ENCODE results near the gene HMGN2.
A peak's percentile ranks its signal among the peaks of the same experiment; 100 is the strongest.

Gene HMGN2

GRCh38 chr1:26472320-26472900 lies at the start of gene HMGN2:
HMGN2 (plus strand) TSS chr1:26472440; CDS start chr1:26472613, 173 bp downstream.
- peak; percentile 76 for DNase-seq (ENCODE audit: low read depth)

- DNase-seq (ENCODE audit: low read depth): no peak
These were observed 42.5 kb upstream of the HMGN2 start for GRCh38 chr1:26429721-26430120.

- peak; percentile 98 for DNase-seq (ENCODE audit: low read depth)
These were observed 40.1 kb upstream of the HMGN2 start, which contains the start of gene DHDDS for GRCh38 chr1:26431979-26432695. DHDDS (plus strand) TSS chr1:26432321; CDS start chr1:26432946, 625 bp downstream.

- no peak for DNase-seq (ENCODE audit: low read depth)
These were observed 39.4 kb upstream of the HMGN2 start for GRCh38 chr1:26432793-26433192.

- no peak for DNase-seq (ENCODE audit: low read depth)
These were observed 38.0 kb upstream of the HMGN2 start for GRCh38 chr1:26434161-26434752.

- DNase-seq (ENCODE audit: low read depth): no peak
These were observed 34.2 kb upstream of the HMGN2 start for GRCh38 chr1:26438041-26438440.

- no peak for DNase-seq (ENCODE audit: low read depth)
These were observed 32.0 kb upstream of the HMGN2 start for GRCh38 chr1:26440259-26440658.

- no peak for DNase-seq (ENCODE audit: low read depth)
These were observed 22.4 kb upstream of the HMGN2 start for GRCh38 chr1:26449868-26450267.

- DNase-seq (ENCODE audit: low read depth): no peak
These were observed 21.3 kb upstream of the HMGN2 start for GRCh38 chr1:26450908-26451307.

GRCh38 chr1:26452459-26453183 lies 19.6 kb upstream of the HMGN2 start:
- no peak for DNase-seq (ENCODE audit: low read depth)

GRCh38 chr1:26459148-26459547 lies 13.1 kb upstream of the HMGN2 start:
- no peak for DNase-seq (ENCODE audit: low read depth)

GRCh38 chr1:26459573-26460031 lies 12.6 kb upstream of the HMGN2 start:
- DNase-seq (ENCODE audit: low read depth): no peak

GRCh38 chr1:26468911-26469310 lies 3.3 kb upstream of the HMGN2 start:
- no peak for DNase-seq (ENCODE audit: low read depth)

GRCh38 chr1:26469558-26469957 lies 2.7 kb upstream of the HMGN2 start:
- DNase-seq (ENCODE audit: low read depth): no peak

- DNase-seq (ENCODE audit: low read depth): no peak
These were observed 1.3 kb upstream of the HMGN2 start for GRCh38 chr1:26470878-26471497.

GRCh38 chr1:26471498-26472319 lies 531 bp upstream of the HMGN2 start:
- peak; percentile 65 for DNase-seq (ENCODE audit: low read depth)

- DNase-seq (ENCODE audit: low read depth): peak; percentile 91
These were observed 933 bp downstream of the HMGN2 start for GRCh38 chr1:26472901-26473845.

- no peak for DNase-seq (ENCODE audit: low read depth)
These were observed 2.6 kb downstream of the HMGN2 start for GRCh38 chr1:26474818-26475217.

- DNase-seq (ENCODE audit: low read depth): no peak
These were observed 3.7 kb downstream of the HMGN2 start for GRCh38 chr1:26475989-26476388.

GRCh38 chr1:26476958-26477357 lies 4.7 kb downstream of the HMGN2 start:
- DNase-seq (ENCODE audit: low read depth): no peak
